Mesendoderm (in vitro differentiated cells): ENCODE results near the gene KCNK6.
A peak's percentile ranks its signal among the peaks of the same experiment; 100 is the strongest.
"Not testable (repeated sequence)": the region's sequence is repeated elsewhere in the genome, so short reads cannot be mapped to it uniquely, and the experiment has no call there.

Experiments
- DNase-seq: peaks from one replicate; pipeline ENCODE4 v3.0.0; 2013
- H2AK5ac ChIP-seq: 2 replicates; pipeline ENCODE4 v1.6.1; 2013; ENCODE audit warnings: low read length, inconsistent platforms
- H2BK120ac ChIP-seq: 2 replicates; pipeline ENCODE4 v1.6.1; 2013; ENCODE audit warnings: low read depth, mild to moderate bottlenecking, low read length, moderate library complexity, mixed read lengths
- H2BK15ac ChIP-seq: replicated peaks from 2 replicates; pipeline ENCODE4 v1.6.1; 2013; ENCODE audit warnings: low read depth, mild to moderate bottlenecking, moderate library complexity
- H2BK5ac ChIP-seq: 2 replicates; pipeline ENCODE4 v1.6.1; 2013; ENCODE audit warnings: low read length, inconsistent platforms
- H3K18ac ChIP-seq: 2 replicates; pipeline ENCODE4 v1.6.1; 2013; ENCODE audit warnings: mild to moderate bottlenecking, low read length, mixed read lengths
- H3K23ac ChIP-seq: one replicate; pipeline ENCODE4 v1.6.1; 2013; ENCODE audit warnings: low read length
- H3K27ac ChIP-seq: 2 replicates; pipeline ENCODE4 v1.5.1; 2013; ENCODE audit warnings: low read depth, mild to moderate bottlenecking, inconsistent platforms, low read length, moderate library complexity
- H3K27me3 ChIP-seq: 2 replicates; pipeline ENCODE4 v1.6.1; 2013; ENCODE audit warnings: low read length, control low read depth, mild to moderate bottlenecking, inconsistent platforms; ENCODE audit not compliant: insufficient read depth, poor library complexity
- H3K36me3 ChIP-seq: 2 replicates; pipeline ENCODE4 v1.6.1; 2013; ENCODE audit warnings: low read length, inconsistent platforms; ENCODE audit not compliant: control insufficient read depth, insufficient read depth
- H3K4ac ChIP-seq: one replicate; pipeline ENCODE4 v1.6.1; 2013; ENCODE audit warnings: low read depth, mild to moderate bottlenecking, low read length, moderate library complexity
- H3K4me1 ChIP-seq: 2 replicates; pipeline ENCODE4 v1.6.1; 2013; ENCODE audit warnings: low read depth, low read length, inconsistent platforms; ENCODE audit not compliant: control insufficient read depth
- H3K4me2 ChIP-seq: 2 replicates; pipeline ENCODE4 v1.6.1; 2013; ENCODE audit warnings: low read length
- H3K4me3 ChIP-seq: 2 replicates; pipeline ENCODE4 v1.5.1; 2013; ENCODE audit warnings: mild to moderate bottlenecking, low read length
- H3K56ac ChIP-seq: one replicate; pipeline ENCODE4 v1.6.1; 2013; ENCODE audit warnings: low read length
- H3K79me1 ChIP-seq: 2 replicates; pipeline ENCODE4 v1.6.1; 2013; ENCODE audit warnings: low read length, inconsistent platforms
- H3K79me2 ChIP-seq: 2 replicates; pipeline ENCODE4 v1.6.1; 2013; ENCODE audit warnings: mild to moderate bottlenecking, low read length; ENCODE audit not compliant: control insufficient read depth, insufficient read depth
- H3K9ac ChIP-seq: 2 replicates; pipeline ENCODE4 v1.6.1; 2013; ENCODE audit warnings: low read length, inconsistent platforms
- H4K5ac ChIP-seq: one replicate; pipeline ENCODE4 v1.6.1; 2013; ENCODE audit warnings: low read length
- H4K8ac ChIP-seq: one replicate; pipeline ENCODE4 v1.6.1; 2013; ENCODE audit warnings: low read depth, mild to moderate bottlenecking, control low read depth, low read length, moderate library complexity
- WGBS: extraction: QIAGEN DNeasy Blood & Tissue Kit; methylation state at CpG from one replicate; pipeline ENCODE4 v1.1.7; 2013; ENCODE audit warnings: low lambda C conversion rate, missing lambda C conversion rate; ENCODE audit not compliant: insufficient coverage; ENCODE audit errors: extremely low coverage; 5-methylcytosine and 5-hydroxymethylcytosine counted together

KCNK6 gene

DNA sequence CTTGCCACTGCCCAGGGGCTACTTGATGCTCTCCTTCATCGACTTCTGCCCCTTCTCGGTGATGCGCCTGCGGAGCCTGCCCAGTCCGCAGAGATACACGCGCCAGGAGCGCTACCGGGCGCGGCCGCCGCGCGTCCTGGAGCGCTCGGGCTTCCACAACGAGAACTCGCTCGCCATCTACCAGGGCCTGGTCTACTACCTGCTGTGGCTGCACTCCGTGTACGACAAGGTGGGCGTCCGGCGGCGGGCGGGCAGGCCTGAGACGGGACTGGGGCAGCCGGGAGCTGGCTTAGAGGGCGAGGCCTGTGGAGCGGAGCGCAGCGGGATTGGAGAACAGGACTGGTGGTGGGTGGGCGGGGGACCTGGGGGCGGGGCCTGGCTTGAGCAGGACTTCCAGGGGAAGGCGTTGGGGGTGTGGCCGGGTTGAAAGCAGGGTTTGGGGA is 42.0 kb downstream of the KCNK6 start:
- H3K79me1 ChIP-seq = no peaks in the 10 kb centered on the region
- peak overlapping the region; percentile 12 for H3K27ac ChIP-seq

DNA sequence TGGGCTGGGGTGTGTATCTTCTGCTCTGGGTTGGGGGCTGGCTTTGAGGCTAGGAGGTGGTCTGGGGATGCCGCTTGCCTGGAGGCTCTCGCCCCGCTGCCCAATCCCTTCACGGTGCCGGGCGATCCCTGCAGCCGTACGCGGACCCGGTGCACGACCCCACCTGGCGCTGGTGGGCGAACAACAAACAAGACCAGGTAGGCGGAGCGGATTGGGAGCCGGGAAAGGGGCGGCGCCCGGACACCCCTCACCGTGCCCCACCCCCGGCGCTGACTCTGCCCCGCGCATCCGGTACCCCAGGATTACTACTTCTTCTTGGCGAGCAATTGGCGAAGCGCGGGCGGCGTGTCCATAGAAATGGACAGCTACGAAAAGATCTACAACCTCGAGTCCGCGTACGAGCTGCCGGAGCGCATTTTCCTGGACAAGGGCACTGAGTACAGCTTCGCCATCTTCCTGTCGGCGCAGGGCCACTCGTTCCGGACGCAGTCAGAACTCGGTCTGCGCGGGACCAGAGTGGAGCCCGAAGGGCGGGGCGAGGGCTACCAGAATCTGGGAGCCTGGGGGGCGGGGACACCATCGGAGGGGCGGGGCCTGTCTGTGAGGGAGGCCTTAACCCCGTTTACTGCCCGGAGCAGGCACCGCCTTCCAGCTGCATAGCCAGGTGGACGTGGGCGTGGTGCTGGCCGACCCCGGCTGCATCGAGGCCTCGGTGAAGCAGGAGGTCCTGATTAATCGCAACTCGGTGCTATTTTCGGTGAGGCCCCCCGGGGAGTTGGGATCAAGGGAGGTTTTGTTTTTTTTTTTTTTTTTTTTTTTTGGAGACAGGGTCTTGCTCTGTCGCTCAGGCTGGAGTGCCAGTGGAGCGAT is 42.7 kb downstream of the KCNK6 start:
- no peak overlapping the region for H3K18ac ChIP-seq
- no peaks in the 10 kb centered on the region for H3K4me1 ChIP-seq
- no peak overlapping the region for H2AK5ac ChIP-seq
- H3K4me3 ChIP-seq = peak overlapping the region; percentile 53
- H3K9ac ChIP-seq = peak overlapping the region; percentile 64
- H3K23ac ChIP-seq = no peak overlapping the region
- H3K79me1 ChIP-seq = no peaks in the 10 kb centered on the region
- no peak overlapping the region for H4K5ac ChIP-seq
- peak overlapping the region; percentile 80 for H3K56ac ChIP-seq
- DNase-seq = peak; percentile 91
- H3K4me2 ChIP-seq = peak overlapping the region; percentile 93
- no peaks in the 10 kb centered on the region for H3K79me2 ChIP-seq
- no peak overlapping the region for H3K4ac ChIP-seq
- H3K36me3 ChIP-seq = no peaks in the 10 kb centered on the region
- no peak overlapping the region for H4K8ac ChIP-seq
- H2BK15ac ChIP-seq = no peak overlapping the region
- H2BK5ac ChIP-seq = no peak overlapping the region
- peaks cover 7% of the 10 kb centered on the region for H3K27me3 ChIP-seq
- peak overlapping the region; percentile 12 for H3K27ac ChIP-seq
- WGBS = no CpG with 5 or more reads among the region's 68 CpGs
- H2BK120ac ChIP-seq = no peak overlapping the region

More for the DNA sequence above, 42.0 kb downstream of the KCNK6 start:
- no peak overlapping the region for H3K23ac ChIP-seq
- DNase-seq = peak; percentile 95
- H2BK120ac ChIP-seq = no peak overlapping the region
- peak overlapping the region; percentile 69 for H3K9ac ChIP-seq
- H3K4me1 ChIP-seq = no peaks in the 10 kb centered on the region
- H3K4ac ChIP-seq = no peak overlapping the region
- H3K18ac ChIP-seq = no peak overlapping the region
- no peaks in the 10 kb centered on the region for H3K79me2 ChIP-seq
- no peak overlapping the region for H2BK5ac ChIP-seq
- no peak overlapping the region for H4K8ac ChIP-seq
- H2AK5ac ChIP-seq = no peak overlapping the region
- H4K5ac ChIP-seq = no peak overlapping the region
- H3K56ac ChIP-seq = peak overlapping the region; percentile 86
- peak overlapping the region; percentile 93 for H3K4me2 ChIP-seq
- no peaks in the 10 kb centered on the region for H3K36me3 ChIP-seq
- H3K4me3 ChIP-seq = peak overlapping the region; percentile 53
- no CpG with 5 or more reads among the region's 37 CpGs for WGBS
- no peak overlapping the region for H2BK15ac ChIP-seq
- H3K27me3 ChIP-seq = peaks cover 7% of the 10 kb centered on the region

DNA sequence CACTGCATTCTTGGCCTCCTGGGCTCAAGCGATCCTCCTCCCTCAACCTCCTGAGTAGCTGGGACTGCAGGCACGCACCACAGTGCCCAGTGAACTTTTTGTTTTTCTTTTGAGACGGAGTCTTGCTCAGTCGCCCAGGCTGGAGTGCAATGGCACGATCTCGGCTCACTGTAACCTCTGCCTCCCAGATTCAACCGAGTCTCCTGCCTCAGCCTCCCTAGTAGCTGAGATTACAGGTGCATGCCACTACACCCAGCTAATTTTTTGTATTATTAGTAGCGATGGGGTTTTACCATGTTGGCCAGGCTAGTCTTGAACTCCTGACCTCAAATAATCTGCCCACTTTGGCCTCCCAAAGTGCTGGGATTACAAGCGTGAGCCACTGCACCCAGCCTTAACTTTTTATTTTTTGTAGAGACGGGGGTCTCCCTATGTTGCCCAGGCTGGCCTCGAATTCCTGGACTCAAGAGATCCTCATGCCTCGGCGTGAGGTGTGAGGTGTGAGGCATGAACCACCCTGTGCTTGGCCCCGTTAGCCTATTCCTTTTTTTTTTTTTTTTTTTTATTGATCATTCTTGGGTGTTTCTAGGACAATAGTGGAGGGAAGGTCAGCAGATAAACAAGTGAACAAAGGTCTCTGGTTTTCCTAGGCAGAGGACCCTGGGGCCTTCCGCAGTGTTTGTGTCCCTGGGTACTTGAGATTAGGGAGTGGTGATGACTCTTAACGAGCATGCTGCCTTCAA is 43.5 kb downstream of the KCNK6 start:
- not testable (repeated sequence) for H2AK5ac ChIP-seq, H3K4me2 ChIP-seq, H2BK5ac ChIP-seq, H3K79me2 ChIP-seq, H3K36me3 ChIP-seq, H4K8ac ChIP-seq, H3K23ac ChIP-seq, H2BK120ac ChIP-seq, H2BK15ac ChIP-seq, H3K18ac ChIP-seq, H3K9ac ChIP-seq, H3K79me1 ChIP-seq, H3K4me1 ChIP-seq, H3K27ac ChIP-seq, H3K56ac ChIP-seq, DNase-seq, H3K4me3 ChIP-seq, H3K27me3 ChIP-seq, H4K5ac ChIP-seq, H3K4ac ChIP-seq
- WGBS = no CpG with 5 or more reads among the region's 16 CpGs

DNA sequence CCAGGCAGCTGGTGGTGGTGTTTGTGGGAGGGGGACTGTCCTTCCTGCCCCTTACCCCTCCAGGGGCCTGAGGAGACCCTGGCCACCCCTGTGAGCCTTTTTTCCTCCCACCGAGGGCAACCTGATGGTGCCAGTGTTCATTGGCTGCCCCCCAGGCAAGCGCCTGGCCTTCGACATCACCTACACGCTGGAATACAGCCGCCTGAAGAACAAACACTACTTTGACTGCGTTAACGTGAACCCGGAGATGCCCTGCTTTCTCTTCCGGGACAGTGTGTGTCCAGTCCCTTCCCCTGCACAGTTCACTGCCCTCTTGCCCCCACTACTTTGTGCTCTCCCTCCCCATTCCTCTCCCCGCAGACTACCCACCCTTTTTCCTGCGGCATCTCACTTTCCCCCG is 47.4 kb downstream of the KCNK6 start:
- no peak overlapping the region for H3K27ac ChIP-seq
- H3K79me2 ChIP-seq = no peaks in the 10 kb centered on the region
- no peak for DNase-seq
- H3K36me3 ChIP-seq = no peaks in the 10 kb centered on the region
- H3K18ac ChIP-seq = no peak overlapping the region
- no peak overlapping the region for H2BK120ac ChIP-seq
- H3K56ac ChIP-seq = no peak overlapping the region
- H2AK5ac ChIP-seq = no peak overlapping the region
- no peak overlapping the region for H4K8ac ChIP-seq
- no peak overlapping the region for H3K4me2 ChIP-seq
- no CpG with 5 or more reads among the region's 12 CpGs for WGBS
- H3K9ac ChIP-seq = no peak overlapping the region
- no peak overlapping the region for H4K5ac ChIP-seq
- H3K23ac ChIP-seq = no peak overlapping the region
- no peaks in the 10 kb centered on the region for H3K4me1 ChIP-seq
- no peak overlapping the region for H2BK5ac ChIP-seq
- H3K4ac ChIP-seq = no peak overlapping the region
- no peaks in the 10 kb centered on the region for H3K79me1 ChIP-seq
- no peak overlapping the region for H2BK15ac ChIP-seq
- no peaks in the 10 kb centered on the region for H3K27me3 ChIP-seq
- no peak overlapping the region for H3K4me3 ChIP-seq

- no peaks in the 10 kb centered on the region for H3K79me1 ChIP-seq
- H2AK5ac ChIP-seq = no peak overlapping the region
- no peaks in the 10 kb centered on the region for H3K79me2 ChIP-seq
- H3K4me3 ChIP-seq = no peak overlapping the region
- H3K27ac ChIP-seq = no peak overlapping the region
- H3K27me3 ChIP-seq = no peaks in the 10 kb centered on the region
- H4K5ac ChIP-seq = no peak overlapping the region
- WGBS = no CpG with 5 or more reads among the region's 2 CpGs
- H2BK15ac ChIP-seq = no peak overlapping the region
- H3K4me2 ChIP-seq = no peak overlapping the region
- H3K4ac ChIP-seq = no peak overlapping the region
- no peak overlapping the region for H2BK5ac ChIP-seq
- H3K4me1 ChIP-seq = no peaks in the 10 kb centered on the region
- H3K23ac ChIP-seq = no peak overlapping the region
- H3K9ac ChIP-seq = no peak overlapping the region
- H2BK120ac ChIP-seq = no peak overlapping the region
- H3K18ac ChIP-seq = no peak overlapping the region
- H4K8ac ChIP-seq = no peak overlapping the region
- no peak overlapping the region for H3K56ac ChIP-seq
- H3K36me3 ChIP-seq = no peaks in the 10 kb centered on the region
- no peak for DNase-seq
Observed at GRCh38 chr19:38369584-38369983, 49.9 kb downstream of the KCNK6 start.
